Pancreas (tissue), 10 donors: ENCODE measurements around the gene MTCL3.

Experiments used
- ATAC-seq, 4 donors: fragments of 200-7000 bp; cut with Tn5 transposase; one replicate each; pipeline versions ENCODE4 v1.8.0 to v1.9.1; 2020; ENCODE audit warnings: mild to moderate bottlenecking in 4 of 4, moderate library complexity in 4 of 4
- DNase-seq, 6 donors: peaks; one replicate each; pipeline ENCODE4 v3.0.0-alpha.2; 2020
- FAIRE-seq: peaks from 2 replicates; lab custom pipeline; 2012; peaks lifted over from hg19 to GRCh38; lab: Jason Lieb, UNC
- H3K27ac ChIP-seq, 4 donors: fragments of 200-600 bp; sonication (generic); 1 replicate in 3 of 4; 2 replicates in 1 of 4; pipeline versions ENCODE4 v1.5.0 to v1.8.0; 2020
- H3K27me3 ChIP-seq, 4 donors: fragments of 200-600 bp; one replicate each; pipeline ENCODE4 v1.8.0; 2021
- H3K36me3 ChIP-seq, 3 donors: fragments of 200-600 bp; sonication (generic) in 1 of 3; one replicate each; pipeline versions ENCODE4 v1.5.0 to v1.8.0; 2020 to 2021
- H3K4me1 ChIP-seq, 3 donors: fragments of 200-600 bp; one replicate each; pipeline ENCODE4 v1.8.0; 2021
- H3K4me3 ChIP-seq, 4 donors: fragments of 200-600 bp; sonication (generic) in 2 of 4; one replicate each; pipeline versions ENCODE4 v1.5.0 to v1.8.0; 2020 to 2021
- H3K9me3 ChIP-seq, 4 donors: fragments of 200-600 bp; one replicate each; pipeline ENCODE4 v1.8.0; 2021
- CTCF ChIP-seq, 4 donors: fragments of 200-600 bp; sonication (generic) in 3 of 4; IDR thresholded peaks; one replicate each; pipeline versions ENCODE4 v1.5.0 to v1.8.0; 2021; ENCODE audit warnings: antibody characterized with exemption in 4 of 4
- WGBS, 2 donors: extraction: QIAGEN DNeasy Blood & Tissue Kit; methylation state at CpG; one replicate each; pipeline ENCODE4 v1.1.7; 2013; 5-methylcytosine and 5-hydroxymethylcytosine counted together
- intact Hi-C, 3 donors: fragments of 100-400 bp; cut with DNase I; formaldehyde crosslinking; loops; one replicate each; pipeline versions ENCODE4 v1.11.1 to v1.14.2; 2022
- donor health status: healthy with polysubstance abuse.
- donor health status: DM: no; HTN: no; CAD: no; lungs with moderate emphysema.
- donor health status: DM: no; HTN: no; CAD: no.
- donor health status: control.
- donor health status: control.
- donor health status: Bipolar disorder and iron deficiency.
- donor health status: DM: yes; HTN: yes; CAD: no.
- donor health status: DM: no; HTN: no; CAD: no.
- donor health status: DM: no; HTN: no; CAD: no.
- donor health status: DM: yes; HTN: yes; CAD: no.

MTCL3 gene

GRCh38 chr6:127447780-127448179 lies 71.4 kb downstream of the MTCL3 start:
- FAIRE-seq (no peak), ATAC-seq (no peak), DNase-seq (no peak)
- intact Hi-C loops: loop anchor here in 1 of 3 donors (10.0 kb wide), 1 partner anchor 143 kb away; no protein-coding TSS in a partner anchor
- no peak for TF ChIP-seq CTCF (IDR thresholded peaks at IDR 0.05)
- H3K27ac ChIP-seq: no peak overlapping the region
- H3K4me3 ChIP-seq: no peak overlapping the region
- H3K9me3 ChIP-seq: no peaks in the 10 kb centered on the region
- no peaks in the 10 kb centered on the region for H3K27me3 ChIP-seq
- H3K36me3 ChIP-seq: no peaks in the 10 kb centered on the region
- no peaks in the 10 kb centered on the region for H3K4me1 ChIP-seq

- Histone ChIP-seq H3K9me3 (no peaks in the 10 kb centered on the region), H3K27ac (no peak overlapping the region), H3K36me3 (no peaks in the 10 kb centered on the region), H3K4me1 (no peaks in the 10 kb centered on the region), H3K4me3 (no peak overlapping the region), H3K27me3 (no peaks in the 10 kb centered on the region)
- intact Hi-C loops: loop anchor here in 1 of 3 donors (10.0 kb wide), 1 partner anchor 142 kb away; no protein-coding TSS in a partner anchor
- ATAC-seq (no peak), DNase-seq (no peak), FAIRE-seq (no peak)
- WGBS, 2 donors: 76 to 80% methylated on average over 7 of the region's 7 CpGs
- TF ChIP-seq CTCF (IDR thresholded peaks at IDR 0.05): no peak
Observed at GRCh38 chr6:127446356-127446755, 72.8 kb downstream of the MTCL3 start.

- no peaks in the 10 kb centered on the region for H3K36me3 ChIP-seq
- H3K4me3 ChIP-seq: no peak overlapping the region
- H3K27ac ChIP-seq: no peak overlapping the region
- DNase-seq: no peak
- no peak for FAIRE-seq
- intact Hi-C loops: loop anchor here in 1 of 3 donors (10.0 kb wide), 1 partner anchor 137 kb away; no protein-coding TSS in a partner anchor
- WGBS, 2 donors: 63 to 66% methylated on average over 1 of the region's 1 CpG
- no peaks in the 10 kb centered on the region for H3K9me3 ChIP-seq
- H3K27me3 ChIP-seq: no peaks in the 10 kb centered on the region
- no peaks in the 10 kb centered on the region for H3K4me1 ChIP-seq
- no peak for ATAC-seq
- TF ChIP-seq CTCF (IDR thresholded peaks at IDR 0.05): no peak
Observed at GRCh38 chr6:127441881-127442280, 77.3 kb downstream of the MTCL3 start.

GRCh38 chr6:127439718-127440117 lies 79.4 kb downstream of the MTCL3 start:
- no peaks in the 10 kb centered on the region for H3K27me3 ChIP-seq
- TF ChIP-seq CTCF (IDR thresholded peaks at IDR 0.05): no peak
- H3K4me1 ChIP-seq: no peaks in the 10 kb centered on the region
- no peak for FAIRE-seq
- H3K9me3 ChIP-seq: no peaks in the 10 kb centered on the region
- H3K4me3 ChIP-seq: no peak overlapping the region
- WGBS, 2 donors: 18 to 27% methylated on average over 2 of the region's 2 CpGs
- ATAC-seq: no peak
- no peaks in the 10 kb centered on the region for H3K36me3 ChIP-seq
- intact Hi-C loops: loop anchor here in 1 of 3 donors (10.0 kb wide), 1 partner anchor 135 kb away; no protein-coding TSS in a partner anchor
- no peak overlapping the region for H3K27ac ChIP-seq
- DNase-seq: no peak

- Histone ChIP-seq H3K4me1 (no peaks in the 10 kb centered on the region), H3K36me3 (no peaks in the 10 kb centered on the region), H3K9me3 (no peaks in the 10 kb centered on the region), H3K27me3 (no peaks in the 10 kb centered on the region), H3K4me3 (no peak overlapping the region), H3K27ac (no peak overlapping the region)
- FAIRE-seq (no peak), DNase-seq (no peak), ATAC-seq (no peak)
- intact Hi-C loops: no loop called here
- 67 to 80% methylated on average over 3 of the region's 3 CpGs for WGBS, 2 donors
- no peak for TF ChIP-seq CTCF (IDR thresholded peaks at IDR 0.05)
Observed at GRCh38 chr6:127436578-127437110, 82.5 kb downstream of the MTCL3 start.
